KBM-7 (cell line): ENCODE measurements around the gene PARP8.

ENCODE experiments used
- DNase-seq: peaks from one replicate; pipeline ENCODE4 v3.0.0-alpha.2; 2015
- in situ Hi-C: fragments of 300-500 bp; cut with MboI; formaldehyde crosslinking; loops from 2 replicates; pipeline ENCODE4 v1.14.3; 2020; ENCODE audit warnings: low sequenced_read_pairs, low pct_unique_long_range_greater_than_20kb, mixed read lengths

The PARP8 gene

GRCh38 chr5:50867140-50867539, 200.7 kb downstream of the PARP8 start:
- in situ Hi-C loops, result no loop called here
- DNase-seq, result peak; percentile 59

DNA sequence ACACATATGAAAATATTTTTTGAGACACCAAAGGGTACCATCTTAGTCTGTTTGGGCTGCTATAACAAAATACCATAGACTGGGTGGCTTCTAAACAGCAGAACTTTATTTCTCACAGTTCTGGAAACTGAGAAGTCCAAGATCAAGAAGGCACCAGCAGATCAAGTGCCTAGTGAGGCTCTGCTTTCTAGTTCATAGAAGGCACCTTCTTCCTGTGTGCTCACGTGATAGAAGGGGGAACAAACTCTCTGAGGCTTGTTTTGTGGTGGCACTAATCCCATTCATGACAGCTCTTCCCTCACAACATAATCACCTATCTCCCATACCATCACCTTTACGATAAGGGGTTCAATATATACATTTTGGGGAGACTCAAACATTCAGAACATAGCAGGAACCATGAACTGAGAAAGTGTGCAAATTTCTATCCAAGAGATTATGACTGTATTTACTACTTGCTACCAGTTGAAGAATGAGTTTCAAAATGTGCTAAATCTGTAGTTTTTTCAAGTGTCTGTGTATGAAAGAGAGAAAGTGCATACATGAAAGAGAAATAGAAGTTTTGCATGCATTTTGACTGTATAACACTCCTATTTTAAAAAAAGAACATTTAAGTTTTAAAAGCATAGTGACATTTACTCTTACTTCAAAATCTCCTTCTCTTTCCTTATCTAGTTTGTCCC, 207.3 kb downstream of the PARP8 start:
- peak; percentile 38 for DNase-seq
- in situ Hi-C loops, result no loop called here

DNA sequence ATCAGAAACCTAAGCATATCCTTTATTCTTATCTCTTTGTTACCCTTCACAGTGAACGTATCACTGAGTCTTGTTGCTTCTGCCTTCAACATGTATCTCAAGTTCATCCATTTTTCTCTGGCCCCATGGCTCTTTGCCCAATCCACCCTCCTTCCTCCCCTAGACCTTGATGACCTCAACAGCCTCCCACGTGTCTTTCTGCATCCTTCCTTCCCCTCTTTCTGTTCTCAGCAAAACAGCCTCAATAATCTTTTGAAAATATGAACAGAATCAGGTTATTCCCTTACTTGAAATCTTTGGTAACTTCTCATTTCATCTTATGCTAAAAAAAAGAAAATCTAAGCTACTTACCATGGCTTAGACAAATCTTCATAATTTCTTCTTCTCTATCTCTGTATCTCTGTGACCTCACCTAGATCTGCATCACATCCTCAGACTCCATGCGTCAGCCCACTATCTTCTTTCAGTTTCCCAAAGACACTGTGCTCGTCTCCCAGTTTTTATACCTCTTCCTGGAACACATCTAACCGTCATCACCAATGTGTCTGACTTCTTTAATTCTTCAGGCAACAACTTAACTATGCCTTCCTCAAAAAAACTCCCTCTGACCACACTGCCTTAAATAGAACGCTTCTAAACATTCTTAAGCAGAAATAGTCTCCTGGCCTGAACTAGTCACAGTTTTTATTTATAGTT, 208.0 kb downstream of the PARP8 start:
- in situ Hi-C loops, result no loop called here
- peak; percentile 59 for DNase-seq

DNA sequence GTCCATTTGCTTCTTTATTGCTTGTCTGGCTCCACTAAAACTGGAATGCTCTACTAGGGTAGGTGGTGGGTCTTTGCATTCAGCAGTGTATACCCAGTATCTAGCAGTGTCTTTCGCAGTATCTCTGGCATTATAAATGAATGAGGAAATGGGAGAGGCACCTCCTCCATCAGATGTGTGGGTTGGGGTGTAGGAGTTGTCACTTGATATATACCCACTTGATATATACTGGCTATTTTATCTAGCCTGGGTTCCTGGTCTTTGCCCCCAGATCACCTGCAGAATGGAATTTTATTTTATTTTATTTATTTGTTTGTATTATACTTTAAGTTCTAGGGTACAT, 208.5 kb downstream of the PARP8 start:
- DNase-seq, result no peak
- in situ Hi-C loops, result no loop called here

- in situ Hi-C loops, result no loop called here
- no peak for DNase-seq
These were observed 212.0 kb downstream of the PARP8 start for GRCh38 chr5:50878470-50878869.

- no peak for DNase-seq
- in situ Hi-C loops, result no loop called here
These were observed 215.0 kb downstream of the PARP8 start for GRCh38 chr5:50881407-50881806.

DNA sequence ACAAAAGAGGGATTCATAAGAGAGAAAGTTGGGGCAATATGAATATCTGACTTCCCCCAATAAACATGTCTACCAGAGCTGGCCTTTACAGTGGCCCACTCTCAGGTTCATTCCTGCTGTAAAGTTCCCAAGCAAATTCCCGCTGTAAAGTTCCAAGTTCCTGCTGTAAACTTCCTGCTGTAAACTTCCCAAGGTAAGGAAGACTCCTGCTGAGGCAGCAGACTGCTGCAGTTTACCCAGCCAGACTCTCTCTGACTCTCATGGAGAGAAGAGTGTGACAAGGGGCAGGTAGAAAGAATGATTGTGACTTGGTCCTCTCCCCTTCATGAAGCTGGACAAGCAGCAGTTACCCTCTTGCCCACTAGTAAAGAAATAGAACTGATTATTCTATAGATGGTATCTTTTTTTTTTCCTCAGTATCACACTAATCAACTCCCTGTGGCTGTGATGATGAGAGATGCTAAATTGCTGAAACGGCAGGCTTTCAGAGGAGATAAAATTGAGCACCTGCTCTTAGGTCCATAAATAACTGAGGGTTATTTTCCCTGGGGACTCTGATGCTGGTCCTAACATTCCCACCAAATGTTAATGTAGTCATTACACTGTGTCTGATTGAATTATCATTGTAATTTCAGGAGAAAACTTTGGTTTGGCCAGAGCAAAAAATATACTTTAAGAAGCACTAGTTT, 220.4 kb downstream of the PARP8 start:
- DNase-seq, result no peak
- in situ Hi-C loops, result no loop called here

GRCh38 chr5:50887889-50888633, 221.6 kb downstream of the PARP8 start:
- DNase-seq, result no peak
- in situ Hi-C loops, result no loop called here

- in situ Hi-C loops, result no loop called here
- no peak for DNase-seq
These were observed 222.3 kb downstream of the PARP8 start for GRCh38 chr5:50888751-50889150.

GRCh38 chr5:50889790-50890189, 223.4 kb downstream of the PARP8 start:
- DNase-seq, result no peak
- in situ Hi-C loops, result no loop called here
